Lung (tissue), 12 donors: Measurements from ENCODE around the gene PMCH. TPM values are rescaled to one million over a fixed set of nuclear protein-coding genes. Genes with fewer than 3 reads are reported as not detected.

ENCODE experiments used
- ATAC-seq: fragments of 200-7000 bp; cut with Tn5 transposase; one replicate; pipeline ENCODE4 v1.9.1; 2020; ENCODE audit warnings: moderate number of reproducible peaks; ENCODE audit not compliant: insufficient read depth, low FRiP score
- DNase-seq, 3 donors: peaks; one replicate each; pipeline ENCODE4 v3.0.0-alpha.2; 2013 to 2017
- H3K27ac ChIP-seq, 2 donors: one replicate each; pipeline ENCODE4 v1.5.1; 2013; ENCODE audit warnings: mild to moderate bottlenecking in 2 of 2, moderate library complexity in 2 of 2, control low read depth in 1 of 2, inconsistent platforms in 1 of 2, low read depth in 1 of 2, low read length in 1 of 2
- H3K27me3 ChIP-seq, 3 donors: one replicate each; pipeline ENCODE4 v1.5.1; 2013; ENCODE audit warnings: low read length in 2 of 3; ENCODE audit not compliant: control insufficient read depth in 3 of 3, insufficient read depth in 3 of 3
- H3K36me3 ChIP-seq, 4 donors: one replicate each; pipeline ENCODE4 v1.5.1; 2013; ENCODE audit warnings: low read length in 4 of 4, mild to moderate bottlenecking in 1 of 4, moderate library complexity in 1 of 4; ENCODE audit not compliant: control insufficient read depth in 4 of 4, insufficient read depth in 4 of 4
- H3K4me1 ChIP-seq, 5 donors: one replicate each; pipeline ENCODE4 v1.5.1; 2013; ENCODE audit warnings: low read length in 5 of 5, mild to moderate bottlenecking in 2 of 5, moderate library complexity in 1 of 5; ENCODE audit not compliant: control insufficient read depth in 5 of 5, insufficient read depth in 5 of 5
- H3K4me3 ChIP-seq: one replicate; pipeline ENCODE4 v1.5.1; 2013; ENCODE audit warnings: mild to moderate bottlenecking, control low read depth, moderate library complexity
- H3K9ac ChIP-seq, 2 donors: one replicate each; pipeline ENCODE4 v1.5.1; 2013; ENCODE audit warnings: low read length in 2 of 2, control low read depth in 1 of 2; ENCODE audit not compliant: insufficient read depth in 1 of 2
- H3K9me3 ChIP-seq, 4 donors: one replicate each; pipeline ENCODE4 v1.5.1; 2013; ENCODE audit warnings: low read length in 3 of 4, mild to moderate bottlenecking in 1 of 4, moderate library complexity in 1 of 4; ENCODE audit not compliant: control insufficient read depth in 4 of 4, insufficient read depth in 3 of 4
- CTCF ChIP-seq: IDR thresholded peaks from 2 replicates; pipeline ENCODE4 v1.5.1; 2012; ENCODE audit warnings: mild to moderate bottlenecking; ENCODE audit errors: control extremely low read depth, extremely low read depth
- WGBS, 2 donors: extraction: QIAGEN DNeasy Blood & Tissue Kit; methylation state at CpG; one replicate each; pipeline ENCODE4 v1.1.7; 2013; 5-methylcytosine and 5-hydroxymethylcytosine counted together
- polyA plus RNA-seq, 2 donors: library from polyadenylated mRNA; stranded (reverse); fragments of 200-250 nt; gene quantifications; one replicate each; pipeline ENCODE4 v1.2.1, GENCODE V29; 2013
- total RNA-seq, 2 donors: library from RNA; depleted of rRNA in 1 of 2; stranded (reverse); fragments of >200 nt in 1 of 2; gene quantifications; one replicate each; pipeline ENCODE4 v1.2.1, GENCODE V29; 2014 to 2021
- donor health status: control.
- donor health status: control.
- donor health status: Bipolar disorder and iron deficiency.
- donor health status: healthy.
- donor health status: DM: yes; HTN: yes; CAD: no.

PMCH gene
- total and polyA plus RNA-seq, 4 donors = 0.16 to 0.29 TPM; not detected in 2

DNA sequence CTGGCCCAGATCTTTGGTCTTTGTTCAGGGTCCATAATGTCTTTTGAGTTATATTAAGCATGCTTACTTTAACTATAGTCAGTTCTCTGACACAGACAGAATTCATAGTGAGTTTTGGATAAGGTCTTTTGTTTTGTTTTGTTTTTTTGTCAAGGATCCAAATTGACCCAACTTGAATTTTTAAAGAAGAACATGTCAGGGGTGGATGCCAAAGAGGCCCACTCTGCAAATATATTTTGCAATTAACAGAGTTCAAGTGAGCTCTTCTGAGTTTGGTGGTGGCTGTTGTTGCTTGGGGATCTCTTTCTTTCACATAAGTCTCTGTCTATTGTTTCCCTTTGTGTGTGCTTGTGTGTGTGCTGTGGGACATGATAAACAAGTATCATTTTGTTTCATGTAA lies 34.4 kb upstream of the PMCH start:
- H3K4me3 ChIP-seq = no peak overlapping the region
- ATAC-seq (no peak), DNase-seq (peak in 2 of 3 donors; percentile 22 to 37)
- H3K36me3 ChIP-seq = no peaks in the 10 kb centered on the region
- H3K27ac ChIP-seq = no peak overlapping the region
- H3K9ac ChIP-seq = no peak overlapping the region
- no peaks in the 10 kb centered on the region for H3K9me3 ChIP-seq
- TF ChIP-seq CTCF = no peak
- no peaks in the 10 kb centered on the region for H3K27me3 ChIP-seq
- peaks cover 0 to 9% (median 0%) of the 10 kb centered on the region in 5 donors for H3K4me1 ChIP-seq

- no peaks in the 10 kb centered on the region for H3K36me3 ChIP-seq
- H3K9ac ChIP-seq = no peak overlapping the region
- H3K4me3 ChIP-seq = no peak overlapping the region
- no peak overlapping the region for H3K27ac ChIP-seq
- TF ChIP-seq CTCF = no peak
- WGBS, 2 donors = 67 to 84% methylated on average over 5 of the region's 5 CpGs
- peaks cover 0 to 9% (median 0%) of the 10 kb centered on the region in 5 donors for H3K4me1 ChIP-seq
- ATAC-seq = no peak
- DNase-seq = no peak
- H3K9me3 ChIP-seq = no peaks in the 10 kb centered on the region
- H3K27me3 ChIP-seq = no peaks in the 10 kb centered on the region
These were observed 30.3 kb upstream of the PMCH start for GRCh38 chr12:102227954-102228353.

- Histone ChIP-seq H3K27ac (no peak overlapping the region), H3K36me3 (no peaks in the 10 kb centered on the region), H3K4me3 (no peak overlapping the region), H3K27me3 (no peaks in the 10 kb centered on the region), H3K9ac (no peak overlapping the region), H3K4me1 (no peaks in the 10 kb centered on the region), H3K9me3 (no peaks in the 10 kb centered on the region)
- ATAC-seq (no peak), DNase-seq (no peak)
- TF ChIP-seq CTCF = no peak
These were observed 23.1 kb upstream of the PMCH start for GRCh38 chr12:102220736-102221135.

GRCh38 chr12:102215992-102216691 lies 18.5 kb upstream of the PMCH start:
- 85 to 88% methylated on average over 5 of the region's 5 CpGs for WGBS, 2 donors
- no peak for TF ChIP-seq CTCF
- H3K36me3 ChIP-seq = no peaks in the 10 kb centered on the region

More at GRCh38 chr12:102215992-102216691, 18.5 kb upstream of the PMCH start:
- Histone ChIP-seq H3K4me1 (no peaks in the 10 kb centered on the region), H3K4me3 (no peak overlapping the region), H3K9ac (no peak overlapping the region), H3K9me3 (no peaks in the 10 kb centered on the region), H3K27ac (no peak overlapping the region), H3K27me3 (no peaks in the 10 kb centered on the region)
- ATAC-seq = no peak
- no peak for DNase-seq
